Psoas muscle (tissue), 8 donors: Measurements from ENCODE around the gene RNU7-1. TPM values are rescaled to one million over a fixed set of nuclear protein-coding genes. Genes with fewer than 3 reads are reported as not detected.

ENCODE experiments used
- ATAC-seq, 4 donors: fragments of 200-7000 bp; cut with Tn5 transposase; one replicate each; pipeline ENCODE4 v1.9.1; 2020; ENCODE audit warnings: moderate library complexity in 3 of 4, mild to moderate bottlenecking in 2 of 4
- DNase-seq, 2 donors: peaks; one replicate each; pipeline ENCODE4 v3.0.0-alpha.2; 2020
- H3K27ac ChIP-seq: fragments of 200-600 bp; one replicate; pipeline ENCODE4 v1.8.0; 2022
- H3K27me3 ChIP-seq, 3 donors: fragments of 200-600 bp in 1 of 3; one replicate each; pipeline versions ENCODE4 v1.6.1 to v1.8.0; 2013 to 2022; ENCODE audit warnings: low read length in 2 of 3, mild to moderate bottlenecking in 2 of 3, moderate library complexity in 1 of 3; ENCODE audit not compliant: insufficient read depth in 3 of 3
- H3K36me3 ChIP-seq, 2 donors: fragments of 200-600 bp in 1 of 2; one replicate each; pipeline versions ENCODE4 v1.6.1 to v1.8.0; 2013 to 2022; ENCODE audit warnings: low read depth in 1 of 2, mild to moderate bottlenecking in 1 of 2, moderate library complexity in 1 of 2; ENCODE audit not compliant: insufficient read depth in 1 of 2
- H3K4me1 ChIP-seq: fragments of 200-600 bp; one replicate; pipeline ENCODE4 v1.8.0; 2022
- H3K4me3 ChIP-seq: fragments of 200-600 bp; one replicate; pipeline ENCODE4 v1.8.0; 2022; ENCODE audit warnings: mild to moderate bottlenecking
- H3K9me3 ChIP-seq: fragments of 200-600 bp; one replicate; pipeline ENCODE4 v1.8.0; 2022
- WGBS, 3 donors: extraction: QIAGEN DNeasy Blood & Tissue Kit; methylation state at CpG; one replicate each; pipeline versions ENCODE4 v1.1.6 to v1.1.7; 2013; 5-methylcytosine and 5-hydroxymethylcytosine counted together
- intact Hi-C, 2 donors: fragments of 100-400 bp; cut with DNase I; formaldehyde crosslinking; loops; one replicate each; pipeline versions ENCODE4 v1.11.0 to v1.14.2; 2022
- polyA plus RNA-seq, 3 donors: library from polyadenylated mRNA; stranded (reverse); fragments of 200-250 nt; gene quantifications; one replicate each; pipeline ENCODE4 v1.2.3, GENCODE V29; 2013
- total RNA-seq, 4 donors: library from RNA; stranded (reverse); fragmentation: NEBNext Ultra II Directional in 2 of 4; extraction: Animal tissue kit (Norgen Biotek cat#: 25700) in 2 of 4; gene quantifications; one replicate each; pipeline versions ENCODE4 v1.2.1 to v1.2.4, GENCODE V29; 2021 to 2023
- TF ChIP-seq, protein P1 (sequence below): fragments of 200-600 bp; IDR thresholded peaks from one replicate; pipeline ENCODE4 v1.8.0; 2022; ENCODE audit warnings: antibody characterized with exemption
- donor health status: healthy with polysubstance abuse.
- donor health status: DM: no; HTN: no; CAD: no; lungs with moderate emphysema.
- donor health status: Bipolar disorder and iron deficiency.
- donor health status: healthy.
- donor health status: DM: yes; HTN: yes; CAD: no.
- donor health status: DM: no; HTN: no; CAD: no.
- donor health status: DM: no; HTN: no; CAD: no.
- donor health status: DM: yes; HTN: yes; CAD: no.

RNU7-1 gene
- total and polyA plus RNA-seq, 7 donors = not detected

DNA sequence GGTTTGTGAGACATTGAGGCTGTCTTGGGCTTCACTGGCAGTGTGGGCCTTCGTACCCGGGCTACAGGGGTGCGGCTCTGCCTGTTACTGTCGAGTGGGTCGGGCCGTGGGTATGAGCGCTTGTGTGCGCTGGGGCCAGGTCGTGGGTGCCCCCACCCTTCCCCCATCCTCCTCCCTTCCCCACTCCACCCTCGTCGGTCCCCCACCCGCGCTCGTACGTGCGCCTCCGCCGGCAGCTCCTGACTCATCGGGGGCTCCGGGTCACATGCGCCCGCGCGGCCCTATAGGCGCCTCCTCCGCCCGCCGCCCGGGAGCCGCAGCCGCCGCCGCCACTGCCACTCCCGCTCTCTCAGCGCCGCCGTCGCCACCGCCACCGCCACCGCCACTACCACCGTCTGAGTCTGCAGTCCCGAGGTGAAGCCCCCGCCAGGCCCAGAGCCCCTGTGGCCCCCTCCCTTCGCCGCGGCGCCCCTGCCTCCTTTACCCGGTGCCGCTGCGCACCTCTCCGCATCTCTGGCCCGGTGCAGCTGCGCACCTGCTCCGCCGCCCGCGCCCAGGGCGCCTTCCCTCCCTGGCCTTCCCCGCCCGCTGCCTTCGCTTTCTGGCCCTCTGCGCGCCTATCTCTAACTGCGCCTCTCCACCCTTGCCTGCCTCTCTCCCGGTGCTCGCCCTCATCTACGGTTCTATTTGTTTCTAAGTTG, 29.2 kb upstream of the RNU7-1 start, which contains the start of gene ENO2:
ENO2 (plus strand) TSS at position 335 of the 701 bp plus-strand sequence. CDS start 1,253 bp downstream, outside the sequence.
- Histone ChIP-seq H3K9me3 (no peaks in the 10 kb centered on the region), H3K36me3 (no peaks in the 10 kb centered on the region), H3K27me3 (peaks cover 0 to 20% (median 17%) of the 10 kb centered on the region in 3 donors), H3K4me3 (peak within 1 kb of the TSS; percentile 68), H3K4me1 (no peaks in the 10 kb centered on the region), H3K27ac (peak within 1 kb of the TSS; percentile 50)
- 0 to 1% (median 1%) methylated on average over 33 to 68 of the region's 68 CpGs for WGBS, 3 donors
- DNase-seq (peak; percentile 83 to 86), ATAC-seq (peak; percentile 85 to 93 (median 90))
- TF ChIP-seq, protein P1, sequence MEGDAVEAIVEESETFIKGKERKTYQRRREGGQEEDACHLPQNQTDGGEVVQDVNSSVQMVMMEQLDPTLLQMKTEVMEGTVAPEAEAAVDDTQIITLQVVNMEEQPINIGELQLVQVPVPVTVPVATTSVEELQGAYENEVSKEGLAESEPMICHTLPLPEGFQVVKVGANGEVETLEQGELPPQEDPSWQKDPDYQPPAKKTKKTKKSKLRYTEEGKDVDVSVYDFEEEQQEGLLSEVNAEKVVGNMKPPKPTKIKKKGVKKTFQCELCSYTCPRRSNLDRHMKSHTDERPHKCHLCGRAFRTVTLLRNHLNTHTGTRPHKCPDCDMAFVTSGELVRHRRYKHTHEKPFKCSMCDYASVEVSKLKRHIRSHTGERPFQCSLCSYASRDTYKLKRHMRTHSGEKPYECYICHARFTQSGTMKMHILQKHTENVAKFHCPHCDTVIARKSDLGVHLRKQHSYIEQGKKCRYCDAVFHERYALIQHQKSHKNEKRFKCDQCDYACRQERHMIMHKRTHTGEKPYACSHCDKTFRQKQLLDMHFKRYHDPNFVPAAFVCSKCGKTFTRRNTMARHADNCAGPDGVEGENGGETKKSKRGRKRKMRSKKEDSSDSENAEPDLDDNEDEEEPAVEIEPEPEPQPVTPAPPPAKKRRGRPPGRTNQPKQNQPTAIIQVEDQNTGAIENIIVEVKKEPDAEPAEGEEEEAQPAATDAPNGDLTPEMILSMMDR = no peak
- intact Hi-C loops = no loop called here

DNA sequence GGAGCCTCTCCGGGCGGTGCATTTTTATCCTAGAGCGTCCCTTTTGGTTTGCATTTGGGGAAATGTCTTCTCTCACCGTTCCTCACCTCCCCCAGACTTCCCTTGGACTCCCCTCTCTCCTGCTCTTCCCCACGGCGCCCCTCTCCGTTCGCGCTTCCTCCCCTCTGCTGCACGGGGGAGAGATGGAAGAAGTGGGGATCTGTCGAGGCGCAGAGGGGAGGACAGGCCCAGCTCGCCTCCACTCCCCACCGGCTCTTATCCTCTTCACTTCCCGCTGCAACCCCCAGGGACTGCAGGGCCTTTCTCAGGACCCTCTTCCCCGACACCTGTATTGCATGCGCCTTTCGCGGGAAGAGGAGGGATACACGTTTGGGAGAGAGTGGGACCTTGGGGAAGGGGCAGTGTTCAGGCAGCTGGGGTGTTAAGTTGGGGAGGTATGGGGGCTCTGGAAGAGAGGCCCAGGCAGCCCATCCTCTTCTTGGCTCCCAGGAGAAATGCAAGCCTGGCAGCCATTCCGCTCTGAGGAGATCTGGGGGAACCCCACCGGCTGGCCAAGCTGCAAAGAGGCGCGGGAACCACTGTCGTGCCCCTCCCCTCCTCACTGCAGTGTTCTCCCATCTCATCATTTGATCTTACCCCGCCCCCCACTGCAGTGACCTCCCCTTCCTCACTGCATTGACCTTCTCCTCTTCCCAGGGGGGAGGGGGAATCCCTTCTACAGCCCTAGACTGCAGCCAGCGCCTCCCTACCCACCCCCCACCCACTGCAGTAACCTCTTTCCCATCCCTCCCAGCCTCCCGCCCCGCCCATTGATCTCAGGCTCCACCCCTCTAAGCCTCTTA, 28.4 kb upstream of the RNU7-1 start:
- Histone ChIP-seq H3K27ac (peak overlapping the region; percentile 7), H3K4me1 (no peaks in the 10 kb centered on the region), H3K36me3 (no peaks in the 10 kb centered on the region), H3K27me3 (peaks cover 0 to 20% (median 17%) of the 10 kb centered on the region in 3 donors), H3K9me3 (no peaks in the 10 kb centered on the region), H3K4me3 (peak overlapping the region; percentile 68)
- DNase-seq (no peak), ATAC-seq (peak in 1 of 4 donors; percentile 5)
- TF ChIP-seq, protein P1 = no peak
- 22 to 29% (median 26%) methylated on average over 26 to 29 of the region's 29 CpGs for WGBS, 3 donors
- intact Hi-C loops = no loop called here

DNA sequence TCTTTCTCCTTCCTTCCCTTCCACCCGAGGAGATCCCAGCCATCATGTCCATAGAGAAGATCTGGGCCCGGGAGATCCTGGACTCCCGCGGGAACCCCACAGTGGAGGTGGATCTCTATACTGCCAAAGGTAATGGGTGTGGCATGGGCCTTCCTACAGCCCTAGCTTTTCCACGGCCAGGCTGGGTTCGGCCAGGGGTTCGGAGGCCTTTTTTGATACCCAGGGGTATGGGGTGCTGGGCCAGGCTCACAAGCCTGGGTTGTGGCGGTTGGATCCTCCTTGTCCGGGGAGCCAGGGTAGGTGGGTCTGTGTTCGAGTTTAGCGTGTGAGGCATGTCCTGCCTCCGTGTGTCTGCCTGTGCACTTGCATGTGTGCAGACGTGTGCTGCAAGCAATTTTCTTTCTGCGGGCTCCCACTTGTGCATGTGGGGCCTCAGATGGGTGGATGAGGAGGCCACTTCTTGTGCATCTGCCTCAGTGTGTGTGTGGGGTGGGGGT, 27.8 kb upstream of the RNU7-1 start:
- intact Hi-C loops = no loop called here
- 82 to 87% (median 83%) methylated on average over 14 of the region's 14 CpGs for WGBS, 3 donors
- no peak overlapping the region for H3K27ac ChIP-seq
- H3K4me1 ChIP-seq = no peaks in the 10 kb centered on the region
- ATAC-seq = no peak
- H3K27me3 ChIP-seq = peaks cover 0 to 20% (median 17%) of the 10 kb centered on the region in 3 donors
- TF ChIP-seq, protein P1 = no peak
- no peaks in the 10 kb centered on the region for H3K9me3 ChIP-seq
- H3K4me3 ChIP-seq = no peak overlapping the region
- H3K36me3 ChIP-seq = no peaks in the 10 kb centered on the region
- DNase-seq = no peak

DNA sequence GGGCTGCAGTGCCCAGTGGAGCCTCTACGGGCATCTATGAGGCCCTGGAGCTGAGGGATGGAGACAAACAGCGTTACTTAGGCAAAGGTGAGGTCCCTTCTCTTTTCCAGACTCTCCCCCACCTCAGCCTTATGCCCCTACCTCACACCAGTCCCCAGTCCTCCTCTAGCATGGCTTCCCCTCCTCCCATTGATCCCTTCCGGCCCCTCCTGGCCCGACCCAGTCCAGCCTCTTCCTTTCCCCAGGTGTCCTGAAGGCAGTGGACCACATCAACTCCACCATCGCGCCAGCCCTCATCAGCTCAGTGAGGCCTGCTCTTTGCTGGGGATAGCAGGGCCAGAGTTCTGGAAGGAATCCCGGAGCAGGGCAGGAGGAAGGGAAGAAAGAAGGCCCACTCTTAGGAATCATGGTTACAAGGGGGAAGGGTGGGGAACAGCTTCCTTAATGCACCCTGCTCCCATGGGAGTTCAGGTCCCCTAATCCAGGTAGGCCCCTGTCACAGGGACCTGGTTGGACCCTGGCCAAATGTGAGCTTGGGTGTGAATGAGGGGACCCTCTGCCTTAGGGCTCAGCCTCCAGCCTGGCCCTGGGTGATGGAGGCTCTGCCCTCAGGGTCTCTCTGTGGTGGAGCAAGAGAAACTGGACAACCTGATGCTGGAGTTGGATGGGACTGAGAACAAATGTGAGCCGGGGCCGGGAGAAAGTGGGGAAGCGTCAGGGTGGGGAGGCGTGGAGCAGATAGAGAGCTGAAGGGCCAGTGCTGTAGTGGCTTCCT, 27.0 kb upstream of the RNU7-1 start:
- H3K36me3 ChIP-seq = no peaks in the 10 kb centered on the region
- H3K27me3 ChIP-seq = peaks cover 0 to 20% (median 17%) of the 10 kb centered on the region in 3 donors
- ATAC-seq = no peak
- H3K4me1 ChIP-seq = no peaks in the 10 kb centered on the region
- 87 to 91% (median 90%) methylated on average over 11 of the region's 11 CpGs for WGBS, 3 donors
- H3K27ac ChIP-seq = no peak overlapping the region
- DNase-seq = no peak
- H3K9me3 ChIP-seq = no peaks in the 10 kb centered on the region
- no peak overlapping the region for H3K4me3 ChIP-seq
- intact Hi-C loops = no loop called here
- TF ChIP-seq, protein P1 = no peak
